DMS153 (cell line): Measurements from ENCODE around the gene CHRNE.

ENCODE experiments used
- DNase-seq: peaks from one replicate; lab custom pipeline; 2025; lab: John Stamatoyannopoulos, UW

Gene CHRNE

DNA sequence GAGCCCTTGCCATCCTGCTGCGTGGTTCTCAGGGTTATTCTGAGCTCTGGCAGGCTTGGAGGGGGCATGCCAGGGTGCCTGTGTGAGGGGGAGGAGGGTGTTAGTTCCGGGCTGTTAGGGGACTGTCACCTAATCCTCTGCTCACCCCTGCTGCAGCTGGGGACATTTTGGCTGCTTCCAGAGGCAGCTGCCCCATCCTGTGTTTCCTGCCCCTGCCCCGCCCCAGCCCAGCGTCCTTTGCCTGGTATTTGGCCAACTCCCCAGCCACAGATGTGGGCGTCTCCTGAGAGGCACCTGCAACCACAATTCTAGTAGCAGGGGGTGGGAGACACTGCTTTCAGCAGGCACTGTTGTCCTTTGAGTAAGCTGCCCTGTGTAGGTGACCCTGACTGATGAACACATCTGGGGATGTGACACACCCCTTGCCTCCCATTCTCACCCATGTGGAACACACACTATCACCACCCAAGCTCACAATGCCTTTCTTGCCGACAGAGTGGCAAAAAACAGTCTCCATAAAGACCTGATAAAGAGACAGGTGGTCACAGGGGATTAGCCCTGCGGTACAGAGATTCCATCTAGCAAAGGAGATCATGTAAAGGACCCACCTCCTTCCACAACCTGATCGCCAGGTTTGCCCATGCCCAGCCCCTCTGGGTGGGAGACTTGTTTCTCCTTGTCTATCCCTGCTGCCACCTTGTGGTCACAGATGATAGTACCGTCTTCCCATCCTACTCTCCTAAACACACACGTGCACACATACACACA, at the start of gene CHRNE:
Gene CHRNE (minus strand): TSS at position 48 of the 768 bp plus-strand sequence. CDS start 35 bp downstream, at position 13.
- no peak for DNase-seq

DNA sequence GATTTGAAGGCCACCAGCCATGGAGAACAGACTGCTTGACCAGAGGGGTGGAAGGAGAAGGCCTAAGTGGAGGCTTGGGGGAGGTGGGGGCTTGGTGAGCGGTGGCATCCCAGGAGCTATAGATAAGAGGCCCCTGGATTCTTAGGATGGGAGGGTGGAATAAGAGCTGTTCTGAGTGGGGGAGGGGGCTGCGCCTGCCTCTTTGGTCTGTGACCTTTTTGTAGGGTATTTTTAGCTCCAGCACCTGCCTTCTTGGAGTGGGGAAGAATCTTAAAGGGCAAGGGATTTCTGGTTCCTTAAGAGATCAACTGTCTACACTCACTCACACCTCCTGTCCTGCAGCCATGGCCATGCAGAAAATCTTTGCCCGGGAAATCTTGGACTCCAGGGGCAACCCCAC, 48.6 kb upstream of the CHRNE start:
- no peak for DNase-seq

DNA sequence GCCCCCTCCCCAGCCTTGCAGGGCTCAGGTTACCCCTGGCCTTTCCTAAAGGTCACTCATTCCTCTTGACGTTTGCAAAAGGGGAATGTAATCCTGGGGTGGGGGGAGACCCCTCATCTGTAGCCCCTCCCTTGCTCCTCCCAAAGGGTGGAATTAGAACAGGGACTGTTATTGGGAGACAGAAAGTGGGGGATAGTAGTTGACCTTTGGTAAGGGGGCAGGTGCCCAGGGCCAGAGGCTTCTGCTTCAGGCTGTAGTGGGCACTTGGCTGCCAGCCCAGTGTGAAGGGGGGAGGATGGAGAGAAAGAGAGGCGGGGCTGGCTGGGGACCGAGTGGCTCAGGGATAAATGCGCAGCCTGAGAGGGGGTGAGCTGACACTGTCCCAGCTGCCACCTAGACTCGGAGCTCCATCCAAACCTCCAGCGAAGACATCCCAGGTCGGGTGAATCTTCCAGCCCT, 47.9 kb upstream of the CHRNE start, which contains the start of gene ENO3:
Gene ENO3 (plus strand): TSS at position 374 of the 459 bp plus-strand sequence. CDS start 711 bp downstream, outside the sequence.
- DNase-seq, result no peak

DNA sequence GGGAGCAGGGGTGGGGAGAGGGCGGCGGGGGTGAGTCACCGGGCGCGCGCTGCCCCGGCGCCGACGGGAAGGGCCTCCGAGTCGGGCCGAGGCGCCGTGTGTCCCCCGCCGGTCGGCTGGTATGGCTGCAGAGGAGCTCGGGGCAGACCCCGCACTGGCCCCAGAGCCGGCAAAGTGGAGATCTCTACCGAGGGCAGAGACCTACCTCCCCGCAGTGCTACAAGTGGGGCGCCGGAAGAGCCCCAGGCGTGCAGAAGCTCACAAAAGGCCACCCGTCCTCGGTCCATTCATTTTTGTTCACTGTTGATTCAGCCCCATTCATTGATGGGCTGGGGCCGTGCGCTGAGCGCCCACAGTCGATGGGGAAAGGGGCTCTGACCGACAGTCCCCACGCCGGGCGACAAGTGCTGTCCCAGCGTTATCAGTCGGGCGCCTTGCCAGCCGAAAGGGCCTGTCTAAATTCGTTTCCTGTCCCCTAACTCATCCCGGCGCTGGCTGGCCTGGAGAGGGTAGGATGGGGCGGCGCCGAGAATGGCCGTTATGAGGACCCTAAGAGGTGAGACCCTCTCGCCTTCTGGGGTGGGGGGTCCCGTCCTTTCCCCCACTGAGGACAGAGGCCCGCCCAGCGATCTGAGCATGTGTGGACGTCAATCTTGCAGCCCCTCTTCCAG, 47.3 kb upstream of the CHRNE start:
- DNase-seq, result no peak

DNA sequence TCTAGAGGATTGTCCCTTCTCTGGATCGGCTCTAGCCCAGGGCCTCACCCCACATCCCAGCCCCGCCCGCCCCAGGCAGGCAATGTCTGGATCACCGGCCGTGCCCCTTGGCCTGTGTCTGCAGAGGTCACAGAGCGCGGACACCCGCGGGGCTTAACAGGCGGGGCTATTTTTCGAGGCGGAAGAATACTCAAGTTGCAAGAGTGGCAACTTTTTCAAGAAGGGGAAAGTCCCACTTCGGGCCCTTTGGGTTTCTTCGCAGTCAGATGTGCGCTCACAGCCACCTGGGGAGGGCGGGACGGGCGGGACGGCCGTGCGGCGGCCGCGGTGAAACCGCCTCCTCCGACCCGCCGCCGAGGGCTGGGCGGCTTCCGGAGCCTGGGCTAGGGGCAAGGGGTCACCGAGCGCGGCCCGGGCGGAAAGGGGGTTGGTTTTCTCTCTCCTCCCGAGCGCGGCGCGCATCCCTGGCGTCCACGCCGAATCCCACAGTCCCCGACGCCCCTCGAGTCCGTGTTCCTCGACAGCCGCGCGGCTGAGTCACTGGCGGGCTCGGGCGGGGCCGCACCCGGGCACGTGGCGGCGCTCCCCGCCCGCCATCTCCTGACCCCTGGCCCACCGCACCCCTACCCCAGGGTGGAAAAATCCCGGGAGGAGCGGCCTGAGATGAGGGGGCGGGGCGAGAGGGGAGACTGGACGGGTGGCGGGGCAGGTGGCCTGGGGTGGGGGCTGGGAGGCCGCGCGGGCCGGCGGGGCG, 46.6 kb upstream of the CHRNE start:
- DNase-seq, result no peak

DNA sequence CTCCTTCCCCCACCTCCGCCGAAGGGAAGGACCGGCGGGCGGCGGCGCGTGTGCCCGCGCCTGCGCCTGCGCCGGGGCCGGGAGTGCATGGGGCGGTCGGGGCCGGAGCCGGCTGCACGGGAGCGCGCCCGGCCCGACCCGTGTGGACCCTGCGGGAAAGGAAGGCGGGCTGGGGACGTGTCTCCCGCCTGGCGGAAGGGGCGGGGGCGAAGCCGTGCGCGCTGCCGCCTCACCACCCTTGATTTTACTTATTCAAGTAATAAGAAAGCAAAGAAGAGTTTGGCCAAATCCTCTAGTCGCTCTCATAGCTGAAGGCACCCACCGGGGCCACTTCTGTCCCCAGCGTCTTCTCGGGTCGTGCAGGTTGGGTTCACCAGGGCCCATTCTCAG, 46.0 kb upstream of the CHRNE start:
- peak; percentile 53 for DNase-seq

DNA sequence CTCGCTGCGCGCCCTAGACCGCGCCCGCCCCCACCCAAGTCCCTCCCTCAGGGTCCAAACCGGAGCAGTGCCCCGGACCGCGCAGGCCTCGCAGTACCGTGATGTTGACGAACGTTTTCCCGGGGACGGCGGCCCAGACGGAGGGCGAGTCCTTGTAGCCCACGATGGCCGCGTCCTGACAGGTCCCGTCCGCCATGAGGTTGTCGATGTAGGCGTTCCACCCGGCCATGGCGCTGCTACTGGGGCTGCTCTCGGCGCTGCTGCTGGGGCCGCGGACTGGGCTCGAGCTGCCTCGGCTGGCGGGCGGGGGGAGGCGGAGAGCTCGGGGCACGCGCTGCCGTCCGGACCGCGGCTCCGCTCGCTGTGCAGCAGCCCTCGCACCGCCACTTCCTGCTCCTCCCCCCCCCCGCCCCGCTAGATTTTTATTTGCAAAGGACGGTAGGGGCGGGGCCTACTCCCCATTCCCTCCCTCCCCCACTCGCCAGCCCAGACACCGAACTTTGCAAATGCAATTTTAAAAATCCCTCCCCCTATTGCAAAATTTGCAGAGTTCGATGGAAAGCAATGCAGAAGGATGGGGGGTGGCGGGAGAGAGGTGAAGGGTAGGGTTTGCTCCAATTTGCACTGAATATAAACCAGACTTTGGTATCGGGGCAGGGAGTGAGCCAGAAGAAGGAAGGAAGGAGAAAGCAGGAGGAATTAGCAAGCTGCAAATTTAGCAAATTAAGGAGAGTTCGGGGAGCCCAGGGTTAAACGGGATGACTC, 45.5 kb upstream of the CHRNE start, which contains the start of gene PFN1:
Gene PFN1 (minus strand): TSS at position 365 of the 765 bp plus-strand sequence. CDS start 136 bp downstream, at position 229.
- DNase-seq, result peak; percentile 14

DNA sequence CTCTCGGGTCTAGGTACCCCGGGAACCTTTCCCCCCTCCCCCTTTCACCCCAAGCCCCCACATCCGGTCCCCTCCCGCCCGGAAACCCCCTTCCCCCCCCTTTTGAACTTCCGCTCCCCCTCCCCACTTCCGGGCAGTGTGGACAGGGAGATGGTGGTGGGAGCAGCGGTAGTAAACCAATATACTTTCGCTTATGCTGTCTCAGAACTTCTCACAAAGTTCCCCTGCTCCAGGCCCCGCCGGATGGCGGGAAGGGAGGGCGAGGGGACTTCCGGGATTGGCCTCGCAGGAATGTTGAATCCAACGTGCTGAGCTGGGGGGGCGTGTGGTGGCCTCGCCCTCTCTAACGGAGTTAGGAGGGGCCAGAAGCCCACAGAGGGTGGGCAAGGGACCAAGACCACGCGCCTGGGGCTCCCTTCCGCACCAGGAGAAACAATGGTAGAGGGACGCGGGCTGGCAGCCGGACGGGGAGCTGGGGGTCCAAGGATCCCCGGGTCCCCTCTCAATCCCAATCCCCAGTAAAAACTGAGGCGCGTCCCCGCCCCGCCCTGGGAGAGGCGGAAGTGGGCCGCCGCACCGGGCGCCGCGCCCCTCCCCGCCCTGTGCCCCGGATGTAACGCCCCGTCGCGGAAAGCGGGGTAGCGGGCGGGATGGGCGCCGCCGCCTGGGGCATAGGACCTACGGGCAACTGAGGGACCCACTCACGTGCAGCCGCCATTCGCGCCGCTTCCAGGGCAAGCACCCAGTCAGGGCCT, 44.7 kb upstream of the CHRNE start:
- DNase-seq, result no peak

DNA sequence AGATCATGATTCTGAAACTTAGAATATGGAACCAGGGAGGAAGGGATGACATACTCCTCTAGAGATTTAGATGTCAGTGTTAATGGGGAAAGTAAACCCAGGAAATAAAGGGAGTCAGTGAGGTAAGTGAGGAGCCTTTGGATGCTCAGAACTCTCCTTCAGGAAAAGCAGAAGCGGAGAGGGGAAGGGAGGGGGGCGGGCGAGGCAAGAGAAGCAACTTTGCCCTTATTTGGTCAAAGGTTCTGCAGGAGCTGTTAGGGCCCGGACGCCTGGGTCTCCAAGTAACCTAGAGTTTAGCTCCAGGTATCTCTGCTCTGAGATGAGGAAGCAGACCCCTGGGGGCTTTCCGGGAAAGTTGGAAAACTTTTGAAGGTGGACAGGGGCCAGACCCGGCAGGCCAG, 44.1 kb upstream of the CHRNE start:
- no peak for DNase-seq

DNA sequence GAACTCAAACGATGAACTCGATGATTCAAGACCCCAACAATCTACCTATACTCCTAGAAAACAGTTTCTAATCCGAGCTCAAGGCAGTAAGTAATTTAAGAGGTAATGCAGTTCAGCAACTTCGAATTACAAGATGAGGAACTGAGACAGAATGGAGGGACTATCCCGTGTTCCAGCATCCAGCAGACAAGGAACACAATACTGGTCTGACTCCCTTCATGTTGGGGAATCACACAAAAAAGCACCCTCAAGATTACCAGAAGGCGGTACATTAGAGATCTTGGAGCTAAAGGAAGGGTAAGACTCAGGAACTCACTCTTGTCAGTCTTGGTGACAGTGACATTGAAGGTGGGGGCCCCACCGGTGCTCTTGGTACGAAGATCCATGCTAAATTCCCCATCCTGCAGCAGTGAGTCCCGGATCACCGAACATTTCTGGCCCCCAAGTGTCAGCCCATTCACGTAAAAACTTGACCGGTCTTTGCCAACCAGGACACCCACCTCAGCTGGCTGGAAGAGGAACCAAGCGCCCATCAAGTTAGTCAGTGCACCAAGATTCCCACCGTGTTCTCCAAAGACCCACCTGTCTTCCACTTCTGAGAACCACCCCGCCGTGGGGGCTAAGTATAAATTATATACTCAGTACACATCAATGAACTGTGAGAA, 43.5 kb upstream of the CHRNE start:
- no peak for DNase-seq

DNA sequence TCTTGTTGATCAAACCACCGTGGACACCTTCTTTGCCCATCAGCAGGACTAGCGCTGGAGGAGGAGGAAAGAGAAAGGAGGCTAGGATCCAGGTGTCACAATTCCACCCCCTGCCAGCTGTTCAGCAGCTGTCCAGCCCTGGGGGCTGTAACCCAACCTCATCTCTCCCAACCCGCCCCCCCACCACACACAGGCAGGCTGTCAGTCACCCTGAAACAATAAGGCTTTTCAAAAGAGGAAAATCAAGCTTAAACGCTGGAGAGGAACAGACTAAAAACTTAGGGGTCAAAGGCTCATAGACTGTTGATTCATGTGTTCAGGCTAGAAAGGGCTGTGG, 43.0 kb upstream of the CHRNE start:
- DNase-seq, result no peak

DNA sequence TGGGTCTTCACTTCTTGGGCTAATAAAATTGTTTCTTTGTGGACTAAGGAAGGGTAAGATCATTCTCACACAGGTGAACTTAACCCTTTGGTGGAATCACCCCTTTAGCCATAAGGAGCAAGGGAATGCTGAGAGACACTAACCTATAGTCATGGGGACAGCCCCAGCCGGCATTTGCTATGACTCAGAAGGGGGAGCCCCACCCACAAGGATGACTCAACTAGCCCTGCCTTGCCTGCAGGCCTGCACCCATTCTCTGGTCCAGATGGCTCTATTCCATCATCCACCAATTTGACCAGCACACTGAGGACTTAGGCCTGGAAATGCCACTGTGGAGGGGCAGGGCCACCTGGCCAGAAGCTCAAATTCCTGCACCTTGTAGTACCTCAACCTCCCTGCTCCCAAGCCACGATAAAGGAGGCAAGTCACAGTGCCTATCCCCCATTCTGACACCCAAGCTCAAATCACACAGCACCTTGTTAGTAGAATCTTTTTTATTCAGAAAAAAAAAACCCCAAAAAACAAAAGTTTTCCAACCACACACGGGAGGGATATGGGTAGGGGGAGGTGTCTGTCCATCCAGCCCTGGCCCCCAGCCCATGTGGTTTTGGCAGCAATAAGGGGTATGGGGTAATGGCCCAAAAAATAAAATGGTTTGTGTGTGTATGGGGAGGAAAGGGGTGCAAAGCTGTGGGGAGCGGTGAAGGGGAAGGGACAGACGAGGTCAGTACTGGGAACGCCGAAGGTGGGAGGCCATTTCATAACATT, 42.5 kb upstream of the CHRNE start:
- no peak for DNase-seq

DNA sequence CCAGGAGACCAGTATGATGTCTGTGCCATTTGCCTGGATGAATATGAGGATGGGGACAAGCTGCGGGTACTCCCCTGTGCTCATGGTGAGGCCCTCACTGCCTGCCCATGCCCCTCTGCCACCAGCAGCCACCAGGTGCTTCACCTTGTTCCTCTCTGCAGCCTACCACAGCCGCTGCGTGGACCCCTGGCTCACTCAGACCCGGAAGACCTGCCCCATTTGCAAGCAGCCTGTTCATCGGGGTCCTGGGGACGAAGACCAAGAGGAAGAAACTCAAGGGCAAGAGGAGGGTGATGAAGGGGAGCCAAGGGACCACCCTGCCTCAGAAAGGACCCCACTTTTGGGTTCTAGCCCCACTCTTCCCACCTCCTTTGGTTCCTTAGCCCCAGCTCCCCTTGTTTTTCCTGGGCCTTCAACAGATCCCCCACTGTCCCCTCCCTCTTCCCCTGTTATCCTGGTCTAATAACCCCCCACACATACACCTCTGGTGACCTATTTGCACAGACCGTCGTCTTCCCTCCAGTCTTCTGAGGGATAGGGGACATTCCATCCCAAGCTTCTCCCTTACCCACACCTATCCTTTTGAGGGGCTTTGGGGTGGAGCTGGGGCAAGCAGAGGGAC, 41.8 kb upstream of the CHRNE start:
- DNase-seq, result no peak

DNA sequence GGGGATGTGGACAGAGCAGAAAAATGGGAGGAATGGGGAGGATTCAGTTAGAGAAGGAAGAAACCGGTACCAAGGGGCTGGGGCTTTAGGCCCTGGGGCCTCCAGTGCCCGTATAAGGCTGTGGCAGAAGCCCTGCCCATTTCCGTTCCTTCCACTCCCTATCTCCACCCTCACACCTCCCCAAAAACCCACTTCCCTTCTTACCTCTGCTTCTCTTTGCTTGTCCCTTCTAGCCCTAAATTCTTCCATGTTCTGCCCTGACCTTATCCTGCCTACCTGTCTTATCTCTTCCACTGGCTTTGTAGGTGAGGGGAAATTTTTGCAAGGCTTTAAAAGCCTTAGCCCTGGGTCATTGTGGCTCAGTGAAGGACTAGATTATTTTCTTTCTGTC, 41.3 kb upstream of the CHRNE start:
- DNase-seq, result no peak

DNA sequence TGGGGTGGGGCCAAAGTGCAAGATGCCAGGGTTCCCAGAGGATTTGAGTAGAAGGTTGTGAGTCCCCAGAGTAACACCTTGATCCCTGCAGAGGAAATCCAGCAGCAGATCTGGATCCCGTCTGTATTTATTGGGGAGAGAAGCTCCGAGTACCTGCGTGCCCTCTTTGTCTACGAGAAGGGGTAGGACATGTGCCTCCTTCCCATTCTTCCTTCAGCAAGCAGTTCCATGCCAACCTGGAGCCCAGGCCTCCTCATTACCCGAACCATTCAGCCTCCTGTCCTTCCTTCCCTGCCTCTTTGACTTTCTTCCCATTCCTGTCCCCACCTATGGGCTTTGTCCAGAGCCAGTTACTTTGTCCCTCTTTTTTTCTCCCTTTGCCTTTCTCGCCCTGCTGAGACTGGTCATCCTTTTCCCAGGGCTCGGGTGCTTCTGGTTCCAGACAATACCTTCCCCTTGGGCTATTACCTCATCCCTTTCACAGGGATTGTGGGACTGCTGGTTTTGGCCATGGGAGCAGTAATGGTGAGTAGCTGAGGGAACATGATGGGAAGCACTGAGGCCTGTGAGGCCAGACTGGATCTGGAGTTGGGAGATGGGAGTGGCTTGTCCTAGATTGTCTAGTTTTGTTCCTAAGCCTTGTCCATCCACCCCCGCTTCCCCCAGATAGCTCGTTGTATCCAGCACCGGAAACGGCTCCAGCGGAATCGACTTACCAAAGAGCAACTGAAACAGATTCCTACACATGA, 40.0 kb upstream of the CHRNE start:
- no peak for DNase-seq

DNA sequence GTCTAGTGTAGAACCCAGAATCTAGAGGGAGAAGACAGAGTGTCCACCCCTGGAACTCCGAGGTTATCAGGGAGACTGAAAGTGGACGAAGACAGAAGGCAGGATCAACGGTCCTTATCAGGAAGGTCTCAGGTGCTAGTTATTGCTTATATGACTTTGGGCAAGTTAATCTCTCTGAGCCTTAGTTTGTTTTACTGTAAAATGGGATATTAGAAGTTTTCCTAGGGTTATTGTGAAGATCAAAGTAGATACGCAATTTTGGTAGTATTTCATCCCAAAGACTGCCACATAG, 38.4 kb upstream of the CHRNE start:
- DNase-seq, result no peak

DNA sequence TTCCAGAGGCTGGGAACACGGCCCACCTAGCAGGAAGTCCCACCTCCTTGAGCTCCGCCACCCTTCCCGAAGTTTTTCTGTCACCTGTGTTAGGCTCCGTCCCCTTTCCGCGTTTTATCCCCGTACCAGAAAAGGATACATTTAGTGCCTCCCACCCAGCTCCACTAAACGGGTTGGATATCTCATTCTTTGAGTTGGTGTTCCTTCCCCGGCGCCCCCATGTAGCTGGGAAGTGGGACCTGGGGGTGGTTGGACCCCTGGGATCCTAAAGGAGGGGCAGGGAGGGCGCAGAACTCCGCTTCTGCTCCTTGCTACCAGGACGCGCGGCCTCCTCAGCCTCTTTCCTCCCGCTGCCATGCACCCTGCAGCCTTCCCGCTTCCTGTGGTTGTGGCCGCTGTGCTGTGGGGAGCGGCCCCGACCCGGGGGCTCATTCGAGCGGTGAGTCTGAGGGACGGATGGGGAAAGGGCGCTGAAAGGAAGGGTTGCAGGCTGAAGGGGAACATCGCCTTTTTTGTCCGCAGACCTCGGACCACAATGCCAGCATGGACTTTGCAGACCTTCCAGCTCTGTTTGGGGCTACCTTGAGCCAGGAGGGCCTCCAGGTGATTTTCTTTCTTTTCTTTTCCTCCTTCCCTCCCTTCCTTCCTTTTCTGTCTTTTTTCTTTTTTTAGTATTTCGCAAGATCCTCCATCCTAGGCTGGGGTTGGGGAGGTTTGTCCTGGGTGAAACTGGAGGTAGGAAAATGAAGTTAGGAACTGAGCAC, 37.8 kb upstream of the CHRNE start:
- DNase-seq, result no peak
